GM10266 (cell line): ENCODE data around the gene RHBDD1.

Experiments
- DNase-seq: peaks from one replicate; pipeline ENCODE4 v3.0.0; 2012; ENCODE audit errors: extremely low spot score
- TF ChIP-seq, protein P1 (sequence below): IDR thresholded peaks from 2 replicates; pipeline ENCODE4 v1.5.1; 2012; ENCODE audit warnings: mild to moderate bottlenecking, low read depth; ENCODE audit not compliant: control insufficient read depth, insufficient read depth; ENCODE audit errors: missing control alignments

RHBDD1 gene

DNA sequence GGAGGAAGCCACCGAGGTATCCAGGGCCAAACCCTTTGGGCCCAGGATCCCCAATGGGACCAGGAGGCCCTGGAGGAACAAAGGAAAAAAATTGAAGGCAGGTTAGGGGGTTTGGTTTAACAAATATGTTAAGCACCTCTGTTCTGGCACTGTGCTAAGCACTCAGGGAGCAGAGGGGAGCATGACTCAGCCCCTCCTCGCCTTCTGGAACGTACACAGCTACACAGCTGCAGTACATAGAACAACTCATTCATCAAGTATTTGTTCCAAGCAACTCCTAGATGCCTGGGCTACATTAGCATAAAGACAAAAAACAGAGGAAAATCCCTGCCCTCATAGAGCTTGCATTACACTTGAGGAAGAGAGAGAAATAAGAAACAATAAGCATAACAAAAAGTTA, 174.6 kb downstream of the RHBDD1 start:
- no peak for DNase-seq
- TF ChIP-seq, protein P1, sequence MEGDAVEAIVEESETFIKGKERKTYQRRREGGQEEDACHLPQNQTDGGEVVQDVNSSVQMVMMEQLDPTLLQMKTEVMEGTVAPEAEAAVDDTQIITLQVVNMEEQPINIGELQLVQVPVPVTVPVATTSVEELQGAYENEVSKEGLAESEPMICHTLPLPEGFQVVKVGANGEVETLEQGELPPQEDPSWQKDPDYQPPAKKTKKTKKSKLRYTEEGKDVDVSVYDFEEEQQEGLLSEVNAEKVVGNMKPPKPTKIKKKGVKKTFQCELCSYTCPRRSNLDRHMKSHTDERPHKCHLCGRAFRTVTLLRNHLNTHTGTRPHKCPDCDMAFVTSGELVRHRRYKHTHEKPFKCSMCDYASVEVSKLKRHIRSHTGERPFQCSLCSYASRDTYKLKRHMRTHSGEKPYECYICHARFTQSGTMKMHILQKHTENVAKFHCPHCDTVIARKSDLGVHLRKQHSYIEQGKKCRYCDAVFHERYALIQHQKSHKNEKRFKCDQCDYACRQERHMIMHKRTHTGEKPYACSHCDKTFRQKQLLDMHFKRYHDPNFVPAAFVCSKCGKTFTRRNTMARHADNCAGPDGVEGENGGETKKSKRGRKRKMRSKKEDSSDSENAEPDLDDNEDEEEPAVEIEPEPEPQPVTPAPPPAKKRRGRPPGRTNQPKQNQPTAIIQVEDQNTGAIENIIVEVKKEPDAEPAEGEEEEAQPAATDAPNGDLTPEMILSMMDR = no peak

DNA sequence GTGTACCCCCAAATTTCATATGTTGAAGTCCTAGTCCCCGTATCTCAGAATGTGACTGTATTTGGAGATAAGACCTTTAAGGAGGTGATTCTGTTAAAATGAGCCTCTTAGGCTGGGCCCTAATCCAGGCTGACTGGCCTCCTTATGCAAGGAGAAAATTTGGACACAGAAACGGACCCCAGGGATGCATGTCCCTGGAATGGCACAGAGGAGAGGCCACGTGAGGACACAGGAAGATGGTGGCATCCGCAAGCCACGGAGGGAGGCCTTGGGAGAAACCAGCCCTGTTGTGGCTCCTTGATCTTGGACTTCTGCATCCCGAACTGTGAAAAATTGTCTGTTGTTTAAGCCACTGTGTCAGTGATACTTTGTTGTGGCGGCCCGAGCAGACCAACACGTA, 177.5 kb downstream of the RHBDD1 start:
- TF ChIP-seq, protein P1 = no peak
- no peak for DNase-seq

DNA sequence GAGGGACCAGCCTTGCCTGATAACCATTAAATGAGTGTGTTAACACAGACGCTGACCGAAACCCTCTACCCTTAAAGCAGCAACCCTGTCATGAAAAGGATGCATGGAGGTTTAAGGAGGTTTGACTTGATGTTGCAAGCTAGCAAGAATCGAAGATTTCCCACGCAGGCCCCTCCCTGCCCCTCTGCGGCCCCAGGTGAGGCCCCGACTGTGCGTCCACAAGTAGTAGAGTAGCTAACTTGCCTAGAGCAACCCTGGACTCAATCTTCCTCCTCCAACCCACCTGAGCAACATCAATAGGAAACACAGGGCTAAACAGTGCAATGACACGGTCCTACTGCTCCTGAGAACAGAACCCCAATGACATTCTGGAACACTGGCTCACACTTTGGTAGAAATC, 178.0 kb downstream of the RHBDD1 start:
- TF ChIP-seq, protein P1 = no peak
- DNase-seq = no peak

DNA sequence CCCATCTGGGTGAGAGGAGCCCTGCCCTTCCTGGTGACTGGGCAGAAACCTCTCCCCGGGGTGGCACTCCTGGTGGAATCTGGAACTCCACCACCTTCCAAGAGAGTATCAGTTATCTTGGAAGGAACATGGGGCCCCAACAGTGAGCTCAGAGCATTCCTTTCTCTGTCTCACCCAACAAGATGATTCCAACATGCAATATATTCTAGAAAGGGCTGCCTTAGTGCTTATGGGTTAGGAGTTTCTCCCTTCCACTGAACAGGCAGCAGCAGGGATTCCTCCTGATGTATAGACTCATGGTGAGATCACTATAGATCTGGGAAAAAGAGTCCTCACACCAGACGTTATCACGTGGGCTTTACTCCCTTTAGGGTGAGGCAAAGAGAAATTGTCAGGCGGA, 181.0 kb downstream of the RHBDD1 start:
- TF ChIP-seq, protein P1 = no peak

DNA sequence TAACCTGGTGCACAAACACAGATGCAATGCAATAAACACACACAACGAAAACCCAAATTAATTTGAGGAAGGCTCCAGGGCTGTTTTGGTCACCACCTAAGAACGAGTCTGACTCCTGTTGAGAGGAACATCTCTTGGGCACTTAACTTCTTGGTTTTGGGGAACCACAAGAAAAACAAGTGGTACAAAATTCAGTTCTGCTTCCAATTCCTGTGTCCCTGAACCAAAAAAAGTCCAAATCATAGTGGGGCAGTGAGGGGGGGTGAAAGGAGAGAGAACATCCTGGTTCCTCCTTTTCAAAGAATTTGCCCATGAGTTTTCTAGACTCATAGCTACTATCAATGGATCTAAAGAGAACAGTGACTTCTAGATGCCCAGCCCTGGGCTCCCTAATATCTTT, 184.6 kb downstream of the RHBDD1 start:
- no peak for DNase-seq
- TF ChIP-seq, protein P1 = no peak

More for the DNA sequence above, 181.0 kb downstream of the RHBDD1 start:
- no peak for DNase-seq

DNA sequence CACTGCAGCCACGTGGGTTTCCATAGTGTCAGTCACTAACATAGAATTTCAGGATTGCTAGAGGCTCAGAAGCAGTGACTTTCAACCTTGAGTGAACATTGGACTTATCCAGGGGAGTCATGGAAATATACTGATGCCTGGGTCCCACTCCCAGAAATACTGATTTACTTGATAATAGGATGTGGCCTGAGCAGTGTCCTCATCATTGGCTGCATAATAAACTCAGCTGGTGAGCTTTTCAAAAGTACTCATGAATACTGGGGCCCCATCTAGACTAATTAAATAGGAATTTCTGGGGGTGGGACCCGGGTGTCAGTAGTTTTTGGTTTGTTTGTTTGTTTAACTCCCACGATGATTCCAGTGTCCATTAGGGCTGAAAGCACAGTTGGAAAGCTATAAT, 186.8 kb downstream of the RHBDD1 start:
- no peak for DNase-seq
- TF ChIP-seq, protein P1 = no peak

DNA sequence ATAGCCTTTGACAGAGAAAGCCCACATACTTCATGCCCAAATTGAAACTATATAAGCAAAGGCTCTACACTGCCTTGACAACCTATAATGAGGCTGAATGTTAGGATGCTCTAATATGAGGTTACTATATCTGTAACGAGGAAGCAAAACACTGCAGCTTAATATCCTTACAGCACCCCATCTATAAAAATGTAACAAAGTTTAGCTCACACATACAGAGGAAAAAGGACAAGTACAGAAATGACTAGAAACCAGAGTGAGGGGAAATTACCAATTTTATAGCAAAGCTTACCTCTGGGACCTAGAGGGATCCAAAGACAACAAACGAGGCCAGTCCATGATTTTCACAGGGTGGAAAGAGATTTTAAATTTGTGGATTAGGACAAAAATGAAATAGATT, 189.7 kb downstream of the RHBDD1 start:
- TF ChIP-seq, protein P1 = no peak
- DNase-seq = no peak
